GM12878 (cell line): ENCODE results near the gene RPL38. TPM values are rescaled to one million over a fixed set of nuclear protein-coding genes. Genes with fewer than 3 reads are reported as not detected.

Experiments
- ATAC-seq: fragments of 200-7000 bp; cut with Tn5 transposase; 3 replicates; pipeline ENCODE4 v1.9.1; 2020; ENCODE audit warnings: mild to moderate bottlenecking, moderate library complexity
- BruUV-seq: library from RNA; stranded (reverse); fragments of 400-500 nt; replicated peaks from 2 replicates; lab custom pipeline; 2021; lab: Mats Ljungman, UMichigan
- CTCF ChIA-PET: fragments of 300-600 bp; sonication (Branson Sonifier 250); formaldehyde crosslinking; extraction: SDS; loops from one replicate; lab custom pipeline; 2021; ENCODE audit warnings: inconsistent platforms; lab: Yijun Ruan, JAX
- POLR2A ChIA-PET: fragments of 350-600 bp; formaldehyde crosslinking; extraction: SDS; loops from one replicate; lab custom pipeline; 2021; ENCODE audit warnings: inconsistent platforms; lab: Charles Lee
- RAD21 ChIA-PET: fragments of 300-600 bp; sonication (Branson Sonifier 250); formaldehyde crosslinking; loops from one replicate; lab custom pipeline; 2023; ENCODE audit warnings: antibody characterized with exemption; ENCODE audit not compliant: unreplicated experiment; lab: Charles Lee
- SMC1A ChIA-PET: fragments of 300-600 bp; sonication (Branson Sonifier 250); formaldehyde crosslinking; loops from one replicate; lab custom pipeline; 2023; ENCODE audit not compliant: unreplicated experiment, uncharacterized antibody; lab: Charles Lee
- DNase-seq: peaks from one replicate; pipeline ENCODE4 v3.0.0-alpha.2; 2011; ENCODE audit warnings: low read depth, low spot score
- FAIRE-seq: peaks from 3 replicates; lab custom pipeline; 2011; peaks lifted over from hg19 to GRCh38; lab: Jason Lieb, UNC
- H2AFZ ChIP-seq: 2 replicates; pipeline ENCODE4 v1.6.0; 2011; ENCODE audit warnings: low read depth, low read length, control low read depth; ENCODE audit not compliant: control insufficient read depth
- H3K27ac ChIP-seq: 2 replicates; pipeline ENCODE4 v1.5.1; 2011; ENCODE audit warnings: control low read depth; ENCODE audit not compliant: control insufficient read depth, insufficient read depth
- H3K27me3 ChIP-seq, 2 experiments: replicated peaks in 1 of 2; 2 replicates each; pipeline versions ENCODE4 v1.6.0 to v1.6.1; 2011; ENCODE audit warnings: low read length in 1 of 2; ENCODE audit not compliant: control insufficient read depth in 2 of 2, insufficient read depth in 2 of 2
- H3K36me3 ChIP-seq, 2 experiments: 2 replicates each; pipeline ENCODE4 v1.5.1; 2011; ENCODE audit warnings: low read length in 1 of 2; ENCODE audit not compliant: control insufficient read depth in 2 of 2, insufficient read depth in 2 of 2
- H3K4me1 ChIP-seq: 2 replicates; pipeline ENCODE4 v1.6.1; 2011; ENCODE audit warnings: mild to moderate bottlenecking, low read length, moderate library complexity, mixed read lengths; ENCODE audit not compliant: control insufficient read depth, insufficient read depth
- H3K4me2 ChIP-seq: 2 replicates; pipeline ENCODE4 v1.6.0; 2011; ENCODE audit warnings: control low read depth; ENCODE audit not compliant: control insufficient read depth, insufficient read depth
- H3K4me3 ChIP-seq: fragments of 200-600 bp; sonication (generic); 2 replicates; pipeline ENCODE4 v1.5.1; 2016
- H3K79me2 ChIP-seq: 2 replicates; pipeline ENCODE4 v1.6.0; 2011; ENCODE audit warnings: low read length; ENCODE audit not compliant: control insufficient read depth, insufficient read depth
- H3K9ac ChIP-seq: 2 replicates; pipeline ENCODE4 v1.8.0; 2011; ENCODE audit warnings: low read length, control low read depth, mixed read lengths; ENCODE audit not compliant: control insufficient read depth, insufficient read depth
- H3K9me3 ChIP-seq: replicated peaks from 3 replicates; pipeline ENCODE4 v1.5.1; 2011; ENCODE audit warnings: mild to moderate bottlenecking, low read length; ENCODE audit not compliant: control insufficient read depth, insufficient read depth
- H4K20me1 ChIP-seq: 2 replicates; pipeline ENCODE4 v1.6.0; 2011; ENCODE audit not compliant: control insufficient read depth, insufficient read depth
- BHLHE40 ChIP-seq, 2 experiments: fragments of 450-650 bp in 1 of 2; IDR thresholded peaks; 2 replicates each; pipeline ENCODE4 v1.6.1; 2011 to 2017; ENCODE audit warnings: low read depth in 2 of 2, borderline replicate concordance in 1 of 2, improper control_type of control experiment in 1 of 2, low read length in 1 of 2, mild to moderate bottlenecking in 1 of 2
- BMI1 ChIP-seq: fragments of 450-650 bp; IDR thresholded peaks from 2 replicates; pipeline ENCODE4 v1.6.1; 2016; ENCODE audit warnings: mild to moderate bottlenecking, moderate library complexity, borderline replicate concordance
- FOXM1 ChIP-seq: IDR thresholded peaks from 2 replicates; pipeline ENCODE4 v1.6.1; 2012; ENCODE audit warnings: low read depth, mild to moderate bottlenecking, inconsistent platforms, low read length, moderate library complexity
- HDGF ChIP-seq: fragments of 450-650 bp; IDR thresholded peaks from 2 replicates; pipeline ENCODE4 v1.6.1; 2016; ENCODE audit warnings: antibody characterized with exemption
- IRF3 ChIP-seq: fragments of 450-650 bp; IDR thresholded peaks from 2 replicates; pipeline ENCODE4 v1.6.1; 2014; ENCODE audit warnings: mild to moderate bottlenecking
- MTA2 ChIP-seq: fragments of 450-650 bp; IDR thresholded peaks from 2 replicates; pipeline ENCODE4 v1.6.1; 2016; ENCODE audit warnings: low read depth, mild to moderate bottlenecking, moderate library complexity
- NFYB ChIP-seq: IDR thresholded peaks from 2 replicates; pipeline ENCODE4 v1.6.1; 2011; ENCODE audit warnings: low read depth, mild to moderate bottlenecking, low read length, improper control_type of control experiment, moderate library complexity; ENCODE audit not compliant: insufficient read depth
- NR2F1 ChIP-seq: fragments of 450-650 bp; conservative IDR thresholded peaks from 2 replicates; pipeline ENCODE4 v1.6.1; 2017; ENCODE audit warnings: mild to moderate bottlenecking
- POLR2AphosphoS2 ChIP-seq: IDR thresholded peaks from 2 replicates; pipeline ENCODE4 v1.6.1; 2011; ENCODE audit warnings: low read depth, mild to moderate bottlenecking, low read length, improper control_type of control experiment, moderate library complexity
- RBBP5 ChIP-seq: fragments of 200-600 bp; sonication (generic); conservative IDR thresholded peaks from 2 replicates; pipeline ENCODE4 v1.6.1; 2016
- SREBF1 ChIP-seq: IDR thresholded peaks from 2 replicates; pipeline ENCODE4 v1.6.1; 2012; ENCODE audit warnings: mild to moderate bottlenecking, low read length
- SUZ12 ChIP-seq: fragments of 200-600 bp; sonication (generic); IDR thresholded peaks from one replicate; pipeline ENCODE4 v1.6.1; 2018; ENCODE audit warnings: antibody characterized with exemption, mild to moderate bottlenecking; ENCODE audit not compliant: unreplicated experiment
- TCF3 ChIP-seq: IDR thresholded peaks from 2 replicates; pipeline ENCODE4 v1.6.1; 2012; ENCODE audit warnings: low read depth, mild to moderate bottlenecking, low read length, borderline replicate concordance; ENCODE audit not compliant: insufficient read depth
- WRNIP1 ChIP-seq: IDR thresholded peaks from 2 replicates; pipeline ENCODE4 v1.6.1; 2011; ENCODE audit warnings: low read depth, low read length, improper control_type of control experiment, borderline replicate concordance
- ZNF687 ChIP-seq: fragments of 450-650 bp; IDR thresholded peaks from 2 replicates; pipeline ENCODE4 v1.6.1; 2017; ENCODE audit warnings: mild to moderate bottlenecking, moderate library complexity
- WGBS: methylation state at CpG from one replicate; pipeline ENCODE4 v1.1.6; 2016; ENCODE audit warnings: low lambda C conversion rate; ENCODE audit not compliant: insufficient replicate concordance, insufficient coverage; ENCODE audit errors: missing lambda C conversion rate; 5-methylcytosine and 5-hydroxymethylcytosine counted together
- in situ Hi-C: fragments of 300-500 bp; cut with MboI; formaldehyde crosslinking; loops from 9 replicates; pipeline ENCODE4 v1.14.3; 2018; ENCODE audit warnings: mixed read lengths
- intact Hi-C: fragments of 100-400 bp; cut with micrococcal nuclease; formaldehyde crosslinking; loops from one replicate; pipeline ENCODE4 v1.14.2; 2022; ENCODE audit not compliant: unreplicated experiment
- polyA plus RNA-seq, 11 experiments: library from polyadenylated mRNA; depleted of rRNA in 4 of 11; unstranded in 6 of 11; stranded (reverse) in 5 of 11; fragments of >200 nt; fragmentation: Nextera tagmentation in 4 of 11; fragmentation: Illumina TruSeq in 1 of 11; extraction: Ambion mirVana in 4 of 11; extraction: Trizol in 1 of 11; gene quantifications; 1 replicate in 1 of 11; 2 replicates in 10 of 11; pipeline versions ENCODE4 v1.2.1 to v1.2.3, GENCODE V29; 2011 to 2016; ENCODE audit warnings: inconsistent platforms in 2 of 11, missing spikeins in 2 of 11, low read depth in 1 of 11
- total RNA-seq, 4 experiments: library from RNA; depleted of rRNA in 3 of 4; stranded (reverse); fragments of >200 nt in 3 of 4; fragmentation: Illumina TruSeq in 1 of 4; extraction: Trizol in 1 of 4; gene quantifications; 2 replicates each; pipeline versions ENCODE4 v1.2.1 to v1.2.3, GENCODE V29; 2013 to 2021
- TF ChIP-seq, protein P1 (sequence below): fragments of 450-650 bp; formaldehyde crosslinking; IDR thresholded peaks from 2 replicates; pipeline ENCODE4 v1.4.0; 2022; ENCODE audit warnings: mild to moderate bottlenecking, moderate library complexity

Gene RPL38
- total and polyA plus RNA-seq, 10 of the 15 experiments (the other 5 are each of a cell fraction or from before 2014, with no cell fraction given): 1,318 to 4,938 (median 2,673) TPM

- TF ChIP-seq POLR2AphosphoS2: no peak
- no peak for TF ChIP-seq WRNIP1
- no peak for TF ChIP-seq MTA2
- no peak for TF ChIP-seq HDGF
- TF ChIP-seq SREBF1: no peak
Observed at GRCh38 chr17:74222399-74222798, 18.9 kb downstream of the RPL38 start (continued).

GRCh38 chr17:74223901-74224300, 20.4 kb downstream of the RPL38 start:
- in situ Hi-C loops: no loop called here
- FAIRE-seq (no peak), ATAC-seq (no peak), DNase-seq (no peak)
- ChIA-PET CTCF (no interaction called here), POLR2A (no interaction called here), RAD21 (no interaction called here), SMC1A (interaction anchor here (0.6 to 1.6 kb wide), 2 partner anchors 22 to 145 kb away, joined by 3 to 4 read pairs; no protein-coding TSS in a partner anchor)
- Histone ChIP-seq H3K9me3 (no peaks in the 10 kb centered on the region), H3K36me3 (no peaks in the 10 kb centered on the region; a peak in 1 of 4 replicates), H3K4me2 (no peak overlapping the region), H3K9ac (no peak overlapping the region), H3K79me2 (no peaks in the 10 kb centered on the region), H3K27me3 (no peaks in the 10 kb centered on the region), H3K27ac (no peak overlapping the region), H4K20me1 (no peaks in the 10 kb centered on the region), H2AFZ (no peak overlapping the region), H3K4me3 (no peak overlapping the region), H3K4me1 (no peaks in the 10 kb centered on the region)
- 84% methylated on average over 14 of the region's 14 CpGs for WGBS
- intact Hi-C loops: no loop called here
- no TSS peak for BruUV-seq
- TF ChIP-seq NFYB (no peak), BMI1 (no peak), NR2F1 (no peak), POLR2AphosphoS2 (no peak), FOXM1 (no peak), BHLHE40 (IDR thresholded peaks at IDR 0.05; ENCODE audit: borderline replicate concordance in 1 of 2, low read depth in 2 of 2, low read length in 1 of 2) (no peak), ZNF687 (no peak), SUZ12 (no peak), IRF3 (no peak), RBBP5 (no peak), TCF3 (no peak)
- TF ChIP-seq, protein P1, sequence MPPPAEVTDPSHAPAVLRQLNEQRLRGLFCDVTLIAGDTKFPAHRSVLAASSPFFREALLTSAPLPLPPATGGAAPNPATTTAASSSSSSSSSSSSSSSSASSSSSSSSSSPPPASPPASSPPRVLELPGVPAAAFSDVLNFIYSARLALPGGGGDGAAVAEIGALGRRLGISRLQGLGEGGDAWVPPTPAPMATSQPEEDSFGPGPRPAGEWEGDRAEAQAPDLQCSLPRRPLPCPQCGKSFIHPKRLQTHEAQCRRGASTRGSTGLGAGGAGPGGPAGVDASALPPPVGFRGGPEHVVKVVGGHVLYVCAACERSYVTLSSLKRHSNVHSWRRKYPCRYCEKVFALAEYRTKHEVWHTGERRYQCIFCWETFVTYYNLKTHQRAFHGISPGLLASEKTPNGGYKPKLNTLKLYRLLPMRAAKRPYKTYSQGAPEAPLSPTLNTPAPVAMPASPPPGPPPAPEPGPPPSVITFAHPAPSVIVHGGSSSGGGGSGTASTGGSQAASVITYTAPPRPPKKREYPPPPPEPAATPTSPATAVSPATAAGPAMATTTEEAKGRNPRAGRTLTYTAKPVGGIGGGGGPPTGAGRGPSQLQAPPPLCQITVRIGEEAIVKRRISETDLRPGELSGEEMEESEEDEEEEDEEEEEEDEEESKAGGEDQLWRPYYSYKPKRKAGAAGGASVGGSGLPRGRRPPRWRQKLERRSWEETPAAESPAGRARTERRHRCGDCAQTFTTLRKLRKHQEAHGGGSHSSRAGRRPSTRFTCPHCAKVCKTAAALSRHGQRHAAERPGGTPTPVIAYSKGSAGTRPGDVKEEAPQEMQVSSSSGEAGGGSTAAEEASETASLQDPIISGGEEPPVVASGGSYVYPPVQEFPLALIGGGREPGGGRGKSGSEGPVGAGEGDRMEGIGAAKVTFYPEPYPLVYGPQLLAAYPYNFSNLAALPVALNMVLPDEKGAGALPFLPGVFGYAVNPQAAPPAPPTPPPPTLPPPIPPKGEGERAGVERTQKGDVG: no peak
